HG02798 (cell line): ENCODE measurements around the gene TPO.
"Not testable (repeated sequence)": the region's sequence is repeated elsewhere in the genome, so short reads cannot be mapped to it uniquely, and the experiment has no call there.

Experiments
- ATAC-seq: cut with Tn5 transposase; IDR thresholded peaks from one replicate; pipeline ENCODE4 v1.9.1; 2021; ENCODE audit warnings: mild to moderate bottlenecking; ENCODE audit not compliant: unreplicated experiment, poor library complexity

Gene TPO

GRCh38 chr2:1498176-1498575 lies 84.9 kb downstream of the TPO start:
- ATAC-seq: no peak

GRCh38 chr2:1499033-1499795 lies 86.0 kb downstream of the TPO start:
- no peak for ATAC-seq

- no peak for ATAC-seq
Measured at GRCh38 chr2:1501038-1501851, 88.0 kb downstream of the TPO start.

GRCh38 chr2:1501991-1502390 lies 88.7 kb downstream of the TPO start:
- no peak for ATAC-seq

DNA sequence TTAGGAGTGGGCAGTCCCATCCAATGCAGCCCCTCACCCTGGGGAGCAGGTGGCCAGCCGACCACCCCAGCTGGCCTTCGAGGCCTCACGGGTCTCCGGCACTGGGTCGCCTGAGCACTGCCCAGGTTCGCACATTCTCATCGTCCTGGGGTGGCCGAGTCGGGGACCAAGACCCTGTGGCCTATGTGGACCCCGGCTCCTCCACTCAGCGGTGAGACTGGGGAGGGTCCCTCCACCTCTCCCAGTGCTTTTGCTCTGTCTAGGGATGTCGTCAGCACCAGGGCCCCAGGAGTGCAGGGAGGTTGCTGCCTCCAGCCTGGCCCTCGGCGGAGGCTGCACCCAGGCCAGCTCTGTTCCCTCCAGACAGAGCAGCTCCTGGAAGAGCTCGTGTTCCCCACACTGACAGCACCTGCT lies 89.6 kb downstream of the TPO start:
- ATAC-seq: no peak

- ATAC-seq: no peak
Measured at GRCh38 chr2:1503471-1504310, 90.4 kb downstream of the TPO start.

GRCh38 chr2:1504311-1504750 lies 91.1 kb downstream of the TPO start:
- no peak for ATAC-seq

DNA sequence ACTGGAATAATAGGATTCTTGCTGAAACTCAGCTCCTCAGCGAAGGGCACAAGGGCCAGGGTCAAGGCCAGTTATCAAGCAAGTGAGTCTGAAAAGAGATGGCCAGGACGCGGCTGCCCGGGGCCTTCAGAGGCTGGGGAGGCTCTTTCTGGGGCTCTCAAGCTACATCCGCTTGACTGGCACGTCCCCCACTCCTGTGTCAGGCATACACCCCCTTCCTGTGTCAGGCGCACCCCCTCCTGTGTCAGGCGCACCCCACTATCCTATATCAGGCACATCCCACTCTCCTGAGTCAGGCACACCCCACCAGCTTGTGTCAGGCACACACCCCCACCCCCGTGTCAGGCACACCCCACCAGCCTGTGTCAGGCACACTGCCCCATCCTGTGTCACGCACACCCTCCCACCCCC lies 91.8 kb downstream of the TPO start:
- no peak for ATAC-seq

DNA sequence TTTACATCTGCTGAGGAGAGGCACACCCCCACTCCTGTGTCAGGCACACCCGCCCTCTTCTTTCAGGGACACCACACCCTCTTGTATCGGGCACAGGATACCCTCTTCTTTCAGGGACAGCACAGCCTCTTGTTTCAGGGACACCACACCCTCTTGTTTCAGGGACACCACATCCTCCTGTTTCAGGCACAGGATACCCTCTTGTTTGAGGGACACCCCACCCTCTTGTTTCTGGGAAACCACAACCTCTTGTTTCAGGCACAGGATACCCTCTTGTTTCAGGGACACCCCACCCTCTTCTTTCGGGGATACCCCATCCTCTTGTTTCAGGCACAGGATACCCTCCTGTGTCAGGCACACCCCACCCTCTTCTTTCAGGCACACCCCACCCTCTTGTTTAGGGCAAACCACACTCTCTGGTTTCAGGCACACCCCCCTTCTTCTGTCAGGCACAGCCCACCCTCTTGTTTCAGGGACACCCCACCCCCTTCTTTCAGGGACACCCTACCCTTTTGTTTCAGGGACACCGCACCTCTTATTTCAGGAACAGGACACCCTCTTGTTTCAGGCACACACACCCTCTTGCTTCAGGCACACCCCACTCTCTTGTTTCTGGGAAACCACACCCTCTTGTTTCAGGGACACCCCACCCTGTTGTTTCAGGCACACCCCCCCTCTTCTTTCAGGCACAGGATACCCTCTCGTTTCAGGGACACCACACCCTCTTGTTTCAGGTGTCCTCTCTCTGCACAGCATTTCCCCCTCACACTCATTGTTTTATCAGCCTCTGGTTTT lies 96.2 kb downstream of the TPO start:
- ATAC-seq: no peak

GRCh38 chr2:1510176-1510575 lies 96.9 kb downstream of the TPO start:
- no peak for ATAC-seq

DNA sequence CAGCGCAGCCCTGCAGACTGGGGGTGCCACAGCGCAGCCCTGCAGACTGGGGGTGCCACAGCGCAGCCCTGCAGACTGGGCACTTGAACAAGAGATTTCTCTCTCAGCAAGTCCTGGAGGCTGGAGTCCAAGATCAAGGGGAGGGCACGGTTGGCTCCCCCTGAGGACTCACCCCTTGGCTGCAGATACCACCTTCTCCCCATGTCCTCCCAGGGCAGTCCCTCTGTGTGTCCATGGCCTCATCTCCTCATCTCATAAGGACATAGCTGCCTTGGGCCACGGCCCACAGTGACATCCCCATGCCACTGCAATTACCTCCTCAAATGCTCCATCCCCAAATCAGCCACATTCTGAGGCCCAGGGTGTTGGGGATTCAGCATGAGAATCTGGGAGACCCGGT lies 98.2 kb downstream of the TPO start:
- ATAC-seq: no peak

DNA sequence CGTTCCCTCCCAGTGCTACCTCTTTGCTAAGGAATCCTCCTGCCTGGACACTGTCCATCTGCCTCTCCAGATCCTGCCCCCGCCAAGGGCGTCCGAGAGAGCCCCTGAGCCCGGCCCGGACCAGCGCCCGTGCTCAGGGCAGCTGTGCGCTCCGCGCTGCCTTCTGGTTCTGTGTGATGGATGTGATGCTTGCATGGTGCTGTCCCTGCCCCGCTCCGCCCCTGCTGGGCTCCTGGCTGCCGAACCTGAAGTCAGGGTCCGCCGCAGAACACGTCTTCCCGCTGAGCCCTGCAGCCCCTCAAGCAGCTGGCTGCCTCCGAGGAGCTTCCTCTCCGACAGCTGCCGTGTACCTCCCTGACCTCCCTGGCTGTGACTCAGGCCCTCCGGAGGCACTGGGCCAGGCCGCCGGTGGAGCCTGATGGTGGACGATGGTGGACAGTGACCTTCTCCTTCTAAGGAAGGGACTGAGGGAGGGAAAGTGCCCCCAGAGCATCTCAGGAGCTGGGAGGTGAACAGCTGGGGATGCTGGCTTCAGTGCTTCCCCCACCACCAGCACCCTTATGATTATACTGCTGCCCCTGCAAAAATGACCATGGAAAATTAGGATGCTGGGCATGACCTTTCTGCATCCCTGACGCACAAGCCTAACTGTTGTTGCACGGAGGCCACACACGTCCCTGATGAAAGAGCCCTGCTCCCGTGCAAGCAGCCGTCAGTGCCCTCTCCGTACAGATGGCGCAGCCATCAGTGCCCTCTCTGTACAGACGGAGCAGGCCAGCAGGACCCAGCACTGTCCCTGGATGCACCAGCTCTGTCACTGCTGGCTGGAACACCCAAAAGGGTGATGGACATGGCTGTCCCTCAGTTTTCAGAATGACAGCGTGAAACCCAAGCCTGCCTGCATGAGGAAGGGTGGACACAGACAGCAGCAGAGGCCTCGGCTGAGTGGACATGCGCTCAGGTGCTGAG lies 99.3 kb downstream of the TPO start:
- no peak for ATAC-seq

- ATAC-seq: no peak
Measured at GRCh38 chr2:1514391-1515072, 101.3 kb downstream of the TPO start.

GRCh38 chr2:1515073-1515430 lies 101.8 kb downstream of the TPO start:
- no peak for ATAC-seq

DNA sequence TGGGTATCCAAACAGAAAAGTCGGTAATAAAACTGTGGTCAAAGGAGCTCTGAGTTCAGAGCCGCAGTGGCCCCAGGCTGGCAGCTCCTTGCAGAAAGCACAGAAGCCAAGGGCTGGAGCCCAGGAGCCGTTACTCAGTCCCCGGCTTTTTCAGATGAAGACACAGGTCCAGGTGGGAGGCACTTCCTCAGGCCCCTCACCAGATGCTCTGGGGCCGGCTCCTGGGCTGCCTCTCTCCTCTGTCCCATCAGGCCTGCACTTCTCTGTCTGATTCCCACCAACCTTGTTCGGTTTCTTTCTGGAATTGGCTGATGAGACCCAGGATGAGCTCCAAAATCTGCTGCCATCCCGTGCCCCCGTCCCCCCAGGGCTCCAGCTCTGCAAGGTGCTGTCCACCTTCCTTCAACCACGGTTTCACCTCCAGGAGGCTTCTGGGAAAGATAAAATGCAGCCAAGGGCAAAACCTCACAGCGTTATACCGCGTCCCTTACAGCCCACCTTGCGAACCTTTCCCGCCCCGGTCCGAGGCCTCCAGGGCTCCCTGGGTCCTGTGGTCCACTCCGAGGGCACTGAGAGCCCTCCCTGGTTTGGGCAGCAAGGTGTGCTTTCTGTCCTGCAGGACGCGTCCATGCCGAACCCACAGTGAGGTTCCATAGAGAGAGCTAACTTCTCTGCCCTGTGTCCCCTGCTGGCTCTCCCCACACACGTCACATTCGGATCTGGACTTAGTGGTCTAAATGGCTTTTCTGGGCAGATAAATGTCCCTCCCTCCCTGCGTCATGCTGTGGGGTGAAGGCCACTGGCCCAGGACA lies 102.9 kb downstream of the TPO start:
- ATAC-seq: no peak

DNA sequence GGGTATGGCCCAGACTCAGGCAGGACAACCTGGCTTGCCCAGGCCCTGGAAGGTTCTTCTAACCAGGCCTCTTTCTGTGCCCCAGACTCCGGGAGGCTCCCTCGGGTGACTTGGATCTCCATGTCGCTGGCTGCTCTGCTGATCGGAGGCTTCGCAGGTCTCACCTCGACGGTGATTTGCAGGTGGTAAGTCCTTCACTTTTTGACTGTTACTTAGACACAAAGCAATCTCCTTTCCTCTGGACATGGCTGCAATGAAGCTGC lies 103.5 kb downstream of the TPO start:
- no peak for ATAC-seq

DNA sequence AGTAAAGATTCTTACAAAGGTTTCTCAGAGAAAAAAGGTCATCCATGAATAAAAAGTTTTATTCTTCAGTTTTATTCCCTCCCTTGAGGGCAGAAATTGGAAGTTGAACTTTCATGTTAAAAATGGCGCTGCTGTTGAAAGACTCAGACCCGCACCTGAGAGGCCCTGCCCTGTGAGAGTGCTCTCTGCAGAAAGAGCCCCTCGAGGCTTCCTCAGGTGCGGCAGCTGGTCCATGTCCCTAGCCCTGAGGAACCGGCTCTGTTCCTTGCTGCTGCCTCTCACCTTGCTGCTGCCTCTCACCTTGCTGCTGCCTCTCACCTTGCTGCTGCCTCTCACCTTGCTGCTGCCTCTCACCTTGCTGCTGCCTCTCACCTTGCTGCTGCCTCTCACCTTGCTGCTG lies 104.0 kb downstream of the TPO start:
- not testable (repeated sequence) for ATAC-seq

DNA sequence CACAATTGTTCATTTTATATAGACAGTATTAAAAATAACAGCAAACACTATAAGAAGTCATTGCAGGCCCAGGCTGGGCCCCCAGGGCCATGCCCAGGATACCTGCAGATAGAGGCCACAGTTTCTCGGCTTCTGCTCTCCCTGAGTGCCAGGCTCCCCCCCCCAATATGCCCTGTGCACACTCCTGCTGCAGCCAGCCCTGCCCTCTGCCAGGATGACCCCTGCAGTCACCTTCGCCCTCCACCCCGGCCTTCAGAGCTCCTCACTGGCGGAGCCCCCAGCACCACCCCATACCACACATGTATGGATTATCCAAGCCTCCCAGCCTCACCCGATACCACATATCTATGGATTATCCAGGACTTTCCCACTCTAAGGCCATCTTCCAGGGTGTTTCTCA lies 104.5 kb downstream of the TPO start:
- no peak for ATAC-seq
